GM19438 (cell line): ENCODE measurements around the gene MEIOC.
"Not testable (repeated sequence)": the region's sequence is repeated elsewhere in the genome, so short reads cannot be mapped to it uniquely, and the experiment has no call there.

ENCODE experiments used
- ATAC-seq: cut with Tn5 transposase; IDR thresholded peaks from one replicate; pipeline ENCODE4 v1.9.1; 2021; ENCODE audit warnings: low read depth; ENCODE audit not compliant: unreplicated experiment

Gene MEIOC

DNA sequence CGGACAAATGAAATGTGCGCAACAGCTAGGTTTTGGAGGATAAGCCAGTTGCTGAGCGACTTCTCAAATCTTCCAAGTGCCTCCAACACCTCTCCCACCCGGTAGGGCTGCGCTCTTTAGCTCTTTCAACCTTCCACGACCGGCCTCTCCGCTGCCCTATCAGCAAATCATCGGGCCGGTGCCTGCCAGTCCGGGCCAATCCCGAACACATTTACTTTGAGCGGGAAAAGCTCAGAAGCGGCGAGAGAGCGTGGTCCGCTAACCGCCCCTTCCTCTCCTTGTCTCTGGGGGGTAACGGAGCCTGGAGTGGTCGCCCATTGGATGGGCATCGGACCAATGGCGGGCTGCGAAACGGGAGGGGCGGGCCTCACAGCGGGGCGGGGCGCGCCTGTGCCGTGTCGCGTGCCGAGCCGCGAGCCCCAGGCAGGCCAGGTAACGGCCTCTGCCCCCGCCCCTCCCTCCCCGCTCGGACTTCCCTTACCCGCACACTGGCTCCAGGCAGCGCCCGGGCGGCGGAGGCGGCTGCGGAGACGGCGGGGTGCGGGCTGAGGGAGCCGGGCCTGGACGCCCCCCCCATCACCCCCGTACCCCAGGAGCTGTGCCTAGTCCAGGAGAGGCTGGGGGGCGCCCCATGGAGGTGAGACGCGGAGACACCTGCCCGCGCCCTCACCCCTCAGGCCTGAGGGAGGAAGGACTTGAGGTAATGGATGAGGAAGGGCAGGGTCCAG lies at the start of gene MEIOC:
TSS of gene MEIOC (plus strand) at position 486 of the 728 bp plus-strand sequence. CDS start at position 632, 146 bp downstream.
- no peak for ATAC-seq

DNA sequence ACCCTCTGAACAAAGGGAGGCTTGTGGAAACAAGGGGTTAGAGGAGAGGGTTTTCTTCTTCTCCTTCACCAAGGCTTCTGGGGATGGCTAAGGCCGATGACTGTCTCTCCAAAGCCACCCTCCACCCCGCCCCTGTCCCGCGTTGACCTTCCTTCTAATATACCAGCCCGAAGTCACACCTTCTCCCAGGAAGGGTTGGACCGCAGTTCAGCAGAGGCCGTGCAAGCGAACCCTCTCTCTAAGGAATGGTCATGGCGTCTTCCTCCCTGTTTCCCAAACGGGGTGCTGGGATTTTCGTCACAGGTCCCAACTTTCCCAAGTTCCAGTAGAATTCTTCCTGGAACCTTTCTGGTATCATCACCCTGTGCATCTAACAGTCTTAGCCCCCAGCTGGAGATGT lies 49.6 kb upstream of the MEIOC start:
- ATAC-seq: no peak

DNA sequence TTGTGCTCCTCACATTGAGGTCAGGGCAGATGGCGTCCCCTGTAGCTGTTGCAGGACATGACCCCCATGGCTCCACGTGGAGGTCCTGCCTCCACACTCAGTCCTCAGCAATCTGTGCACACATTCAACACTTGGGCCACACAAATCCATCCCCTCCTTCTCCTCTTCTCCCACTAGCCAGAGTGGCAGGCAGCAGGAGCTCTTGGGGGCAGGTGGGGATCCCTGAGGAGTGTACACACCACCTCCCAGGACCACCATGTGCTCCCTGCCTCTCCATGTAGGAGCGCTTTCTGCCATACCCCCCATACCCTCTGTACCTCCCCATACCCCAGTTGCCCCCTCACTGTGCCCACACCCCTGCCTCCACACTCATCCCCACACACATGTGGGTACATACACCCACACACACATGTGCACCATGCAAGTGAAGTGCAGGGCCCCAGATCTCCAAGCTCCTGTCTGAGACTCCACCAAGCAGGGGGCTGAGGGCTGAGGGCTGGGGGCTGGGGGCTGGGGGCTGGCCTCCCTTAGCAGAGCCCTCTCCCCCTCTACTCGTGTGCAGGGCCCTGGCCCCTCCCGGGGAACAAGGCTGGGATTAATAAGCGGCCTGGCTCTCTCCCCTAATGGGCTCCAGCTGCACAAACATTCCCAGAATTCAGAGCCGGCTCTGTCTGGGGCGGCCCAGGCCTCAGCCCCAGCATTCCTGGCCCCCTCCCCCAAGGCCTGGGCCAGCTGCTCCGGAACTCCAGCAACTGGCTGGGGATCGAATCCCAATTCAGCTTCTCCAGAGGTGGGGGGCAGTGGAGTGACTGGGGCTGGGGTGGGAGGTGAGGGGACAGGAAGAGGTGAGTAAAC lies 48.2 kb upstream of the MEIOC start:
- ATAC-seq: no peak

DNA sequence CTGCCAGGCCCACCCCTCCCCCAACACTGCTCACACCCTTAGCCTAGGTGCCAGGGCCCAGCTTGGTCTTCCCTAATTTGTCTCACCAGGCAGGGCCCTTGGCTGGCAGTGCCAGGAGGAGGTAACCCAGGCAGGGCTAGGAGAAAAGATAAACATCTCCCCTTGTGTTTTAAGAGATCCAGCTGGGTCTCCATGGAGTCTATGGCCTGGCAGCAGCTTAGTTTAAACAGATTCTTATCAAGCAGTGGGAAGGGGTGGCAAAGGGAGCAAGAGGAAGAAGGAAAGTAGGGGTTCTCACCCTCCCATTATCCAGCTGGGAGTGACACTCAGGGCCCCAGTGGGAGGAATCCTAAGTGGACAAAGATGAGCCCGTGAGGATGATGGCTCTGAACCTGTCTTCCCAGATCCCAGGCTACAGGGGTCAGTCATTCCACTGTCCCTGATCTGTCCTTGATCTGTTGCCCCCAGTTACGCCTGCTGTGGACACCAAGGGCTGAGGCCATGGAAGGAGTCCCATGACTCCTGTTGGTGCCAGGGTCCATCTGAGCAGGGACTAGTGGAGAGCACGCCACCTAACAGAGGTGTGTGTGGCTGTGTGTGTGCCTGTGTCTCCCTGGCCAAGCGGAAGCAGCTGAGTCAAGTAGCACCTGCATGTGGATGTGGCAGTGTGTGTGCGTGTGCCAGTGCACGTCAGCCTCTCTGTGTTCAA lies 47.4 kb upstream of the MEIOC start:
- no peak for ATAC-seq

DNA sequence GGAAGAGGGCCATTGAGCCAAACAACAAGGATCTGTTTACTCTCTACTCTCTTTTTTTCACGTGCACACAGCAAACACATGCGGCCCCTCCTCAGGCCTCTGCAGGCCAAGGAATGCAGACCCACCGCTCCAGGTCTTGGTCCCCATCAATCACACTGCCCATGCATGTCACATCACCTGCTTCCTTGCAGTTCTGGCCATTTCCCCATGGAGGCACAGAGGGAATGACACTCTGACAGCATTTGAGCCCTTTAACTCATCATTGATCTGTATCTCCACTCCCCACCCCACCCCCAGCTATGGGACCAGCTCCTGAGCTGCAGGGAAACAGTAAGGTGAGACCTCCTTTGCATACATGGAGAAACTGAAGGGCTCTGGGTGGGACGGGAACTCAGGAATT lies 45.9 kb upstream of the MEIOC start:
- ATAC-seq: no peak

DNA sequence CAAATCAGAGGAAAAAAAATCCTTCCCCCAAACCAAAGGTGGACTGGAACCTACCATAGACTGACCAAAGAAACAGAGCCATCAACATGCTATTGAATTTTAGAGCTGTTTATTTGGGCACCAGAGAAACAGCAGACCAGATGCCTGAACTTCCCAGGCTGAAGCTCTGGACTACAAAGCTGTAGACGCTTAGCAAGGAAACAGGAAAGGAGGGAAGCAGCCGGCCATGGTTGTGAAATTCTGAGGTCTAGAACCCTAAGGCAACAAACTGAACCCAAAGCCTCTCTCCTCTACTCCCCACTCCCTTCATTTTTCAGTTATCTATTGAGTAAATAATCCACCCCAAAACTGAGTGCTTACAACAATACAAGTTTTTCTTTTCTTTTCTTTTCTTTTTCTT lies 45.4 kb upstream of the MEIOC start:
- ATAC-seq: no peak

DNA sequence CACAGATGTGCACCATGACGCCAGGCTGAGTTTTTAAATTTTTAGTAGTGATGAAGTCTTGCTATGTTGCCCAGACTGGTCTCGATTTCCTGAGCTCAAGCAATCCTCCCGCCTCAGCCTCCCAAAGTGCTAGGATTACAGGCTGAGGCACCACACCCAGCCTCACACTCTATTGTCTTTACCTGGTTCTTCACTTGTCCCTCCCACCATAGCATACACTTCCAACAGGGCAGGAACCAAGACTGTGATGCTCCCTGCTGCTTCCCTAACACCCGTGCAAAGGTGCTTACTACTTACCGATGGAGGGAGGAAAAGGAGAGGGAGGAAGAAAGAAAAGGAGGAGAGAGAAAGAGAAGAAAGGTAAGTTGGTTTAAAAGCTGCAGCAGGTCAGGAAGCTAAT lies 41.4 kb upstream of the MEIOC start:
- no peak for ATAC-seq

DNA sequence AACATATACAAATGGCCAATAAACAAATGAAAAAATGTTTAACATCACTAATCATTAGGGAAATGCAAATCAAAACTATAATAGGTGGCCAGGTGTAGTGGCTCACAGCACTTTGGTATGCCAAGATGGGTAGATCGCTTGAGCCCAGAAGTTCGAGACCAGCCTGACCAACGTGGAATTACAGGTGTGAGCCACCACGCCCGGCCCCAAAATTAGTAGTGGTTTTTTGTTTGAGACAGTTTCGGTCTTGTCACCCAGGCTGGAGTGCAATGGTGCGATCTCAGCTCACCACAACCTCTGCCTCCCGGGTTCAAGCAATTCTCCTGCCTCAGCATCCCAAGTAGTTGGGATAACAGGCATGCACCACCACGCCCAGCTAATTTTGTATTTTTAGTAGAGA lies 37.6 kb upstream of the MEIOC start:
- not testable (repeated sequence) for ATAC-seq

DNA sequence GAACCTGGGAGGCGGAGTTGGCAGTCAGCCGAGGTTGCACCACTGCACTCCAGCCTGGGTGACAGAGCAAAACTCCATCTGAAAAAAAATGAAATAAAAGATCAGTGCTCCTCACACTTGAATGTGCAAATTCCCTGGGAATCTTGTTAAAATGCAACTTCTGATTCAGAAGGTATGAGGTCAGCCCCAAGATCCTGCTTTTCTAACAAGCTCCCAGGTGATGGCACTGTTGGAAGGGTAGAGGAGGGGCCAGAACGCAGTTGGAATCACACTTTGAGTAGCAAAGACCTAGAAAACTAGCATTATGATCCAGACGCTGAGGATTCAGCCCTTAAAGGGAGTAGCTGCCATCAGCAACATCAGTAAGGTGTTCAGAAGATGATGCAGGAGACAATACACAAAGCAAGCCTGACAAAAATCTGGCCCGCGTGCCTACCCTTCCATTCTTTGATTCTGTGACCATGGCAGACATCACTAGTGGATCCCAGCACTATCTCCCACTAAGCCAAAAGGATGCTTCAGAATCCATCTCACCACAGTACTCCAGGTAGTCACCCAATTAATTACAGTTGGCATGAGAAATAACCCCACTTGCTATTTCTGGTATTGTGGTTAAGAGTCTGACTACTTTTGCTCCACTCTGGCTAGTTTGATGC lies 33.1 kb upstream of the MEIOC start:
- no peak for ATAC-seq

DNA sequence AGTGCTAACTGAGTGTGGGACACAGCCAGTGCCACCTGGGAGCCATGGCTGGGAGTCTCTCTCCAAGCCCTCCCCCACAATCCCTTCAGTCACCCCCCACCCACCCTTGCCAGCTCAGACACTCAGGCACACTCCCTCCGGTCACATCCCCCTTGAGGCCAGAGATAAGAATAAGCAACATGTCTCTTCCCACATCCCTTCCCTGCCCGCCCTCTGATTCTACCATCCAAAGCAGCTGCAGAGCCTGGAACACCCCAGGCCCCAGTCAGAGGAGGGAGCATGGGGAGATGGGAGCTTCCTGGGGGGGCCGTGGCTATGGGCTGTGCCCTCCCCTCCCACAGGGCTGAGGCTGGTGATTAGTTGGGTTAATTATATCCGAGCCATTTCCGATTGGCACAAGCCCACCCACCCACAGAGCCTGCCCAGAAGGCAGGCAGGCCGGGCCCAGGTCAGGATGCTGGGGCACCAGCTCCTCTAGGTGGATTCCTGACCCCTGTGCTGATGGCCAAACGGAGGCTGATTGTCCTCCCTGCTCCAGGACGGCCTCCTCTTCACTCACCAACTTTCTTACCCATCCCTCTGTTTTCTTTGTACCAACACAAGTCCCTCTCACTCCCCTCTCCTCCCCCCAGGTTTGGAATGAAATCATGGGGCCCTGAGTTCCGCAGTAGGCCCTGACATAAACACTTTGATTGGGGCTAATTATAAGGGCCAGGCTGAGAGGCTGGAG lies 28.6 kb upstream of the MEIOC start:
- no peak for ATAC-seq

DNA sequence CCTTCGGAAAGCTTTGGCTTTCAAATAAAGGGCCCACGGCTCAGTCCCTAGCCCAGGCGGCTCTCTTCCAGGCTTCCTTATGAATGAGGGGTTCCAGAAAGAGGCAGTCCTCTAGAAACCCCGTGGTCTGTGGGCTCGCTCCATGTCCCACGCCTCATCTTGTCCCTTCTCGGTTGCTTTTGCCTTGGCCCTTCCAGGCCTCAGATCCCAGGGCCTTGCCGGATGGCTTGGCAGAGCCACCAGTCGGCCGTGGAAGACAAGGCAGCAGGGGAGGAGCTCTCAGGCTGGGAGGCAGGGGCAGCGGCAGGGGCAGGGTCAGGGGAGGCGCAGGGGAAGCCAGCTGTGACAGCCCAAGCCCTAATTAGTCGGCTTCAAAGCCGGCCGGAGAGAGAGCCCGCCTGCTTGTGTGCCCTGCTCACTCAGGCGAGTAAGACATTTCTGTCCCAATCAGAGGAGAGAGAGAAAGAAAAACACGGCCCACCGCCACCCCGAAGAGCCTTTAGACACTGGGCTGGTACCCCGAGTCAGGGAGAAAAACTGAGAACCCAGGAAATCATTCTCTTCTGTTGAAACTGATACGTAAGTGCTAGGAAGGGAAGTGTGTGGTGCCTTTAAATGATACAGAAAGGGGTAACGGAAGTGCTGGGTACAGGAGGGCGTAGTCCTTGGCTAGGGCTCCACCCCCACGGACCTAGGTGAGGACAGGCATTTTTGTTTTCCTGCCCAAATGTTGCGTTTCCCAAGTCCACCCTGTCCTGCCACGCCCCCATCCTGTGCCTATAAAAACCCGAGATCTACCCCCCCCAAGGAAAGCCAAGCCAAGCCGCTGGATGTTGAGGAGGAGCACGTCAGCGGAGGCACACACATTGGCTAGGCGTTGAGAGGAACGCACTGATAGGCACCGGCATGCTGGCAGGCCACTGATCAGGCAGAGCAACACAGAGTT lies 27.8 kb upstream of the MEIOC start:
- ATAC-seq: no peak

DNA sequence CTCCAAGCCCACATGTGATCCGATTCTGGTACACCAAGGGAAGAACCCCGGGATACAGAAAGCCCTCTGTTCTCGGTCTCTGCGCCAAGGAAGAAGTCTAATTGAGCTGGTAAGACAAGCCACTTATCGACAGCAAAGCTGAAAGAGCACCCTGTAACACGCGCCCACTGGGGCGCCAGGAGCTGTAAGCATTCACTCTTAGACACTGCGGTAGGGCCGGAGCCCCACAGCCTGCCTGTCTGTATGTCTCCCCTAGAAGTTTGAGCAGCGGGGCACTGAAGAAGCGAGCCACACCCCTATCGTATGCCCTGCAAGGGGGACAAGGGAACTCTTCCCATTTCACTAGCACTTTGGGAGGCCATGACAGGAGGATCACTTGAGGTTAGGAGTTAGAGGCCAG lies 27.0 kb upstream of the MEIOC start:
- no peak for ATAC-seq

DNA sequence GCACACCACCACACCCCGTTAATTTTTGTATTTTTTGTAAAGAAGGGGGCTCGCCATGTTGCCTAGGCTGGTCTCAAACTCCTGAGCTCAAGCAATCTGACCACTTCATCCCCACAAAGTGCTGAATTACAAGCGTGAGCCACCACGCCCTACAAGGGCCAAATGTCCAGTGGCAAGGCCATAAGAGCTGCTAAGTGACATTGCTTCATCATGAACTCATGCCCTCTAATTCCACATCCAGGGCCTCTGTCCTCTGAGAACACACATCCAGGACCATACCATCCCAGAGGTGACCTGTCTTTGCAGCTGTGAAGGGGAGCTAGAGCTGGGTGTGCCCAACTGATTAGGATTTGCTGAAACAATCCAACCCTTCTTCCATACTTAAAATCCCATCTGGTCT lies 25.6 kb upstream of the MEIOC start:
- ATAC-seq: no peak

DNA sequence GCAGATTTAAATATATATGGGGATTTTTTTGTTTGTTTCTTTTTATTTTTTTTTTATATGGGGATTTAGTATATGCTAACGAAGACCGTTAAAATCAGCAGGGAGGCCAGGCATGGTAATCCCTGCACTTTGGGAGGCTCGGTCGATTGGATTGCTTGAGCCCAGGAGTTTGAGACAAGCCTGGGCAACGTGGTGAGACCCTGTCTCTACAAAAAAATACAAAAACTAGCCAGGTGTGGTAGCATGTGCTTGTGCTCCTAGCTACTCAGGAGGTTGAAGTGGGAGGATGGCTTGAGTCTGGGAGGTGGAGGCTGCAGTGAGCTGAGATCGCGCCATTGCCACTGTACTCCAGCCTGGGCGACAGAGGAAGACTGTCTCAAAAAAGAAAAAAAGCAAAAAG lies 22.3 kb upstream of the MEIOC start:
- no peak for ATAC-seq

DNA sequence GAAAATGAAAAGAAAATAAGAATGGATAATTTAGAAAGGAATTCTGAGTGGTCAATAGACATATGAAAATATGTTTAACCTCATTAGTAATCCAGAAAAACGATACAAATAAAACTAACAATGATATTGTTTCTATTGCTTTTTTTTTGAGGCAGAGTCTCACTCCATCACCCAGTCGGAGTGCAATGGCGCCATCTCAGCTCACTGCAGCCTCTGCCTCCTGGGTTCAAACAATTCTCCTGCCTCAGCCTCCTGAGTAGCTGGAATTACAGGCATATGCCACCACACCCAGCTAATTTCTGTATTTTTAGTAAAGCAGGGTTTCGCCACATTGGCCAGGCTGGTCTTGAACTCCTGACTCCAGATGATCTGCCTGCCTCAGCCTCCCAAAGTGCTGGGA lies 21.9 kb upstream of the MEIOC start:
- not testable (repeated sequence) for ATAC-seq

DNA sequence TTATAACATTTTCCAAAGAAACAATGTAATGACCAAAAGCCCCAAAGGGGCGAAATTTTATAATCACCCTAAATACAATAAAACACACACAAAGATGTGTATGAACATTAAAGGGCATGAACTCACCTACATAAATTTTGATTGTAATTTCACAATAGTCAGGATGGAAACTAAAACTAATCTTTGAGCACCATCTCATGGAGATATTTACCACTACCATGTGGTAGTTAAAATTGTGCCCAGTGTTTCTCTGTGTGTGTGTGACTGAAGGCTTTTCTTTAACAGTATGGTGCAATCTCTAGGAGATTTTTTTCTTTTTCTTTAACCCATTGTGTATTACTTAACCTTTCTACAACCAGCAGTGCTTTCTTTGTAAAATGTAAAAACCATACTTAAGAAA lies 19.7 kb upstream of the MEIOC start:
- ATAC-seq: no peak

DNA sequence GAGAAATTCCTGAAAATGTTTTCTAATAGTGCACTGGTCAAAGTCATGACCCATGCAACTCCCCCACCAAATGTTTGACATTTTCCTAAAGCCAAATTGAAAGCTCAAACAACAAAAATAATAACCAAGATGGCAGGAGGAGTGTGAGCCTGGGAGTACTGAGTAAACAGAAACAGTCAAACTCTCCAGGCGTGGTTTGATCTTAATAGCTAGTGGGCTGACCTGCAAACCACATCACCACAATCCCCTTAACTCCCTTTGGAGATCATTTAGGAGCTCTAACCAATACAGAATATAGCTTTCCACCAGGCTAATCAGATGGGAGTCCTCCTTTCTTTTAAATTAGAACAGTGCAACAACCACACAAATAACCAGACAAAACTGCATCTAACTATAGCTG lies 19.2 kb upstream of the MEIOC start:
- ATAC-seq: no peak

DNA sequence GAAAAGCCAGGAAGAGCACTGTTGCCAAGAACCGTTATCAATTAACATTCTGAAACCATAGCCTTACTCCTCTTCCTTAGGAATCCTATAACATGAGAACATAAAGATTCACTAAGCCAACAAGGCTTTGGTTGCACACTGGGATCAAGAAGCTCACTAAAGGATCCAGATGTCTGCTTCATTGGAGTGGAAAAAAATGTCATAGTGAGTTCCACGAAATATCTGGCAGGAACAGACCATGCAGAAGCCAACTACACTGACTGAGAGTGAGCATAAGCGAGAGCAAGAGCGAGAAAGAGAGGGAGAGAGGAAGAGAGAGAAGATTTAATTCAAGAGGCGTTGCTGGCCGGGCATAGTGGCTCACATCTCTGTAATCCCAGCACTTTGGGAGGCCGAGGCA lies 13.4 kb upstream of the MEIOC start:
- no peak for ATAC-seq

DNA sequence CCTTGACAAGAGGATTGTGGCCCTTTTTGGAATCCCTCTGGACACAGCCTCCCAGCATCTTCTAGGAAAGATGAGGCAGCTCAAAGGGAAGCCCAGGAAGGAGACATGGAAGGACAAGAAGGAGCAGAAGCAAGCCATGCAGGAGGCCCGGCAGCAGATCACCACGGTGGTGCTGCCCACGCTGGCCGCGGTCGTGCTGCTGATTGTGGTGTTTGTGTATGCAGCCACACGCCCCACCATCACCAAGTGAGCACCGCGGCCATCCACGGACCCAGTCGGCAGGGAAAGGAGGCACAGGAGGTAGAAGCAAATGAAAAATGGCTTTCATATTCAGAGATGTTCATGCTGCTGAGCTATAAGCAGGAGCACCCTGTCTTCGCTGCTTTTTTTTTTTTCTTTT lies 10.9 kb upstream of the MEIOC start:
- ATAC-seq: no peak
